Panc1 (cell line): ENCODE data around the gene NLRC5.

ENCODE experiments used
- POLR2AphosphoS5 ChIP-seq: IDR thresholded peaks from 2 replicates; pipeline ENCODE4 v1.6.1; 2012; ENCODE audit warnings: mild to moderate bottlenecking, low read depth, low read length, moderate library complexity
- SIN3A ChIP-seq: IDR thresholded peaks from 2 replicates; pipeline ENCODE4 v1.6.1; 2012; ENCODE audit warnings: low read depth, mild to moderate bottlenecking, low read length, moderate library complexity, borderline replicate concordance; ENCODE audit not compliant: insufficient read depth
- TCF7L2 ChIP-seq: IDR thresholded peaks from 2 replicates; pipeline ENCODE4 v1.6.1; 2011; ENCODE audit warnings: mild to moderate bottlenecking, low read depth, low read length, inconsistent platforms
- TF ChIP-seq, protein P1 (sequence below): fragments of 450-650 bp; IDR thresholded peaks from 2 replicates; pipeline ENCODE4 v1.5.1; 2017; ENCODE audit warnings: mild to moderate bottlenecking
- TF ChIP-seq, protein P2 (sequence below), 2 experiments: IDR thresholded peaks; 2 replicates each; pipeline ENCODE4 v1.6.1; 2011 to 2012; ENCODE audit warnings: low read depth in 2 of 2, control low read depth in 1 of 2, low read length in 1 of 2, mild to moderate bottlenecking in 1 of 2, moderate library complexity in 1 of 2; ENCODE audit not compliant: insufficient read depth in 1 of 2

GRCh38 chr16:56998352-56998751 lies 9.0 kb downstream of the NLRC5 start:
- TF ChIP-seq, protein P1, sequence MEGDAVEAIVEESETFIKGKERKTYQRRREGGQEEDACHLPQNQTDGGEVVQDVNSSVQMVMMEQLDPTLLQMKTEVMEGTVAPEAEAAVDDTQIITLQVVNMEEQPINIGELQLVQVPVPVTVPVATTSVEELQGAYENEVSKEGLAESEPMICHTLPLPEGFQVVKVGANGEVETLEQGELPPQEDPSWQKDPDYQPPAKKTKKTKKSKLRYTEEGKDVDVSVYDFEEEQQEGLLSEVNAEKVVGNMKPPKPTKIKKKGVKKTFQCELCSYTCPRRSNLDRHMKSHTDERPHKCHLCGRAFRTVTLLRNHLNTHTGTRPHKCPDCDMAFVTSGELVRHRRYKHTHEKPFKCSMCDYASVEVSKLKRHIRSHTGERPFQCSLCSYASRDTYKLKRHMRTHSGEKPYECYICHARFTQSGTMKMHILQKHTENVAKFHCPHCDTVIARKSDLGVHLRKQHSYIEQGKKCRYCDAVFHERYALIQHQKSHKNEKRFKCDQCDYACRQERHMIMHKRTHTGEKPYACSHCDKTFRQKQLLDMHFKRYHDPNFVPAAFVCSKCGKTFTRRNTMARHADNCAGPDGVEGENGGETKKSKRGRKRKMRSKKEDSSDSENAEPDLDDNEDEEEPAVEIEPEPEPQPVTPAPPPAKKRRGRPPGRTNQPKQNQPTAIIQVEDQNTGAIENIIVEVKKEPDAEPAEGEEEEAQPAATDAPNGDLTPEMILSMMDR: no peak
- TF ChIP-seq, protein P2, sequence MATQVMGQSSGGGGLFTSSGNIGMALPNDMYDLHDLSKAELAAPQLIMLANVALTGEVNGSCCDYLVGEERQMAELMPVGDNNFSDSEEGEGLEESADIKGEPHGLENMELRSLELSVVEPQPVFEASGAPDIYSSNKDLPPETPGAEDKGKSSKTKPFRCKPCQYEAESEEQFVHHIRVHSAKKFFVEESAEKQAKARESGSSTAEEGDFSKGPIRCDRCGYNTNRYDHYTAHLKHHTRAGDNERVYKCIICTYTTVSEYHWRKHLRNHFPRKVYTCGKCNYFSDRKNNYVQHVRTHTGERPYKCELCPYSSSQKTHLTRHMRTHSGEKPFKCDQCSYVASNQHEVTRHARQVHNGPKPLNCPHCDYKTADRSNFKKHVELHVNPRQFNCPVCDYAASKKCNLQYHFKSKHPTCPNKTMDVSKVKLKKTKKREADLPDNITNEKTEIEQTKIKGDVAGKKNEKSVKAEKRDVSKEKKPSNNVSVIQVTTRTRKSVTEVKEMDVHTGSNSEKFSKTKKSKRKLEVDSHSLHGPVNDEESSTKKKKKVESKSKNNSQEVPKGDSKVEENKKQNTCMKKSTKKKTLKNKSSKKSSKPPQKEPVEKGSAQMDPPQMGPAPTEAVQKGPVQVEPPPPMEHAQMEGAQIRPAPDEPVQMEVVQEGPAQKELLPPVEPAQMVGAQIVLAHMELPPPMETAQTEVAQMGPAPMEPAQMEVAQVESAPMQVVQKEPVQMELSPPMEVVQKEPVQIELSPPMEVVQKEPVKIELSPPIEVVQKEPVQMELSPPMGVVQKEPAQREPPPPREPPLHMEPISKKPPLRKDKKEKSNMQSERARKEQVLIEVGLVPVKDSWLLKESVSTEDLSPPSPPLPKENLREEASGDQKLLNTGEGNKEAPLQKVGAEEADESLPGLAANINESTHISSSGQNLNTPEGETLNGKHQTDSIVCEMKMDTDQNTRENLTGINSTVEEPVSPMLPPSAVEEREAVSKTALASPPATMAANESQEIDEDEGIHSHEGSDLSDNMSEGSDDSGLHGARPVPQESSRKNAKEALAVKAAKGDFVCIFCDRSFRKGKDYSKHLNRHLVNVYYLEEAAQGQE (IDR thresholded peaks at IDR 0.05; ENCODE audit: insufficient read depth in 1 of 2, low read depth in 2 of 2, low read length in 1 of 2): no peak
- TF ChIP-seq POLR2AphosphoS5: no peak
- TF ChIP-seq SIN3A: no peak
- TF ChIP-seq TCF7L2: no peak
